Ramos (cell line): Measurements from ENCODE around the gene UCK1.

ENCODE experiments used
- in situ Hi-C: fragments of 300-500 bp; cut with MboI; formaldehyde crosslinking; loops from one replicate; pipeline ENCODE4 v1.14.3; 2022; ENCODE audit warnings: low sequenced_read_pairs; ENCODE audit not compliant: unreplicated experiment

Gene UCK1

GRCh38 chr9:131480258-131480657 is 50.8 kb downstream of the UCK1 start:
- in situ Hi-C loops = no loop called here

GRCh38 chr9:131478911-131479310 is 52.2 kb downstream of the UCK1 start:
- in situ Hi-C loops = no loop called here

DNA sequence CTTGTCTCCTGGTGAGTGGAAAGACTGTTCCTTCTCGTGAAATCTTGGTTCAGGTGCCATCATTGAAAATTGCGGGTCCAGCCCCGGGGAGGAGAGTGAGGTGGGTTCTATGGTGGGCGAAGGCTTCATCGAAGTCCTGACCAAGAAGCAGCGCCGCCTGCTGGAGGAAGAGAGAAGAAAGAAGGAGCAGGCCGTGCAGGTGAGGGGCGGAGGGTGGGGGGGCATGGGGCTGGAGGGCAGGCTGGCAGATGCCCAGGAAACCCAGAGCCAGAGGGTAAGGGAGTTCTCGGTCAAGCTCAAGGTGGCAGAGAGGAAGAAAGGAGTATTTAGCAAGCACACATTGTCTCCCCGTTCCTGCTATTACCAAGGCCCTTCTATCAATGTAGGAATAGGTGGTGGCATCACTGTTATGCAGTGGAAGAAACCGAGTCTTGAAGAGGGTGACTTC is 52.6 kb downstream of the UCK1 start:
- in situ Hi-C loops = no loop called here

GRCh38 chr9:131477816-131478419 is 53.1 kb downstream of the UCK1 start:
- in situ Hi-C loops = no loop called here

- in situ Hi-C loops = no loop called here
Measured at GRCh38 chr9:131477367-131477766, 53.7 kb downstream of the UCK1 start.

GRCh38 chr9:131476777-131477345 is 54.2 kb downstream of the UCK1 start:
- in situ Hi-C loops = no loop called here

- in situ Hi-C loops = no loop called here
Measured at GRCh38 chr9:131475956-131476776, 54.9 kb downstream of the UCK1 start.

DNA sequence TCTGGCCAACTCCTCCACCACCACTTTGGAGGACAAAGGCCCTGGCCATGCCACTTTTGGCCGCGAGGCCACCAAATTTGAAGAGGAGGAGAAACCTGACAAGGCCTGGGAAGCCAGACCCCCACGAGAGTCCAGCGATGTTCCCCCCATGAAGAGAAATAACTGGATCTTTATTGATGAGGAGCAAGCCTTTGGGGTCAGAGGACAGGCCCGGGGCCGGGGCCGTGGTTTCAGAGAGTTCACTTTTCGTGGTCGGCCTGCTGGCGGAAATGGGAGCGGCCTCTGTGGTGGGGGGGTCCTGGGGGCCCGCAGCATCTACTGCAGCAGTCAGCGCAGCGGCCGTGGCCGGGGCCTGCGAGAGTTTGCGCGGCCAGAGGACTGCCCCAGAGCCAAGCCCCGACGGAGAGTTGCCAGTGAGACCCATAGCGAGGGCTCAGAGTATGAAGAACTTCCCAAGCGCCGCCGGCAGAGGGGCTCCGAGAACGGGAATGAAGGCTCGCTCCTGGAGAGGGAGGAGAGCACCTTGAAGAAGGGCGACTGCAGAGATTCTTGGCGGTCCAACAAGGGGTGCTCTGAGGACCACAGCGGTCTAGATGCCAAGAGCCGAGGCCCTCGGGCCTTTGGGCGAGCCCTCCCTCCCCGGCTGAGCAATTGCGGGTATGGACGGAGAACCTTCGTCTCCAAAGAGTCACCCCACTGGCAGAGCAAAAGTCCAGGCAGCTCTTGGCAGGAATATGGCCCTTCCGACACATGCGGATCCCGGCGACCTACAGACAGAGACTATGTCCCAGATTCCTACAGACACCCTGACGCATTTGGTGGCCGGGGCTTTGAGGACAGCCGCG is 55.7 kb downstream of the UCK1 start:
- in situ Hi-C loops = no loop called here

DNA sequence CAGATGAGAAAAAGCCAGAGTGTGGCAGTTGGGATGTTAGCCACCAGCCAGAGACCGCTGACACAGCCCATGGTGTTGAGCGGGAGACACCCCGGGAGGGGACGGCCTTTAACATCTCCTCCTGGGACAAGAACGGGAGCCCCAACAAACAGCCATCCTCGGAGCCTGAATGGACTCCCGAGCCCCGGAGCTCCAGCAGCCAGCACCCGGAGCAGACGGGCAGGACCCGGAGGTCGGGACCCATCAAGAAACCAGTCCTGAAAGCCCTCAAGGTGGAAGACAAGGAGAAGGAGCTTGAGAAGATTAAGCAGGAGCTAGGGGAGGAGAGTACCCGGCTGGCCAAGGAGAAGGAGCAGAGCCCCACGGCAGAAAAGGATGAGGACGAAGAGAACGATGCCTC is 56.4 kb downstream of the UCK1 start:
- in situ Hi-C loops = no loop called here

GRCh38 chr9:131473891-131474290 is 57.2 kb downstream of the UCK1 start:
- in situ Hi-C loops = no loop called here
